ENCODE results near the gene IGSF8. TPM values are rescaled to one million over a fixed set of nuclear protein-coding genes. Genes with fewer than 3 reads are reported as not detected.

Gene IGSF8
- total RNA-seq, 6 experiments from 2014 or later, result 9.6 to 12.9 (median 11.2) TPM

GRCh38 chr1:160045653-160046052 is 52.8 kb downstream of the IGSF8 start:
- Mint-ChIP-seq H3K27ac (no peak overlapping the region), H3K9me3 (no peaks in the 10 kb centered on the region), H3K4me1 (ENCODE audit: low read depth) (peaks cover 15% of the 10 kb centered on the region), H3K4me3 (no peak overlapping the region), H3K27me3 (ENCODE audit: insufficient read depth) (peaks cover 22% of the 10 kb centered on the region), H3K36me3 (ENCODE audit: low read depth) (no peaks in the 10 kb centered on the region)
- TF ChIP-seq, protein P1, sequence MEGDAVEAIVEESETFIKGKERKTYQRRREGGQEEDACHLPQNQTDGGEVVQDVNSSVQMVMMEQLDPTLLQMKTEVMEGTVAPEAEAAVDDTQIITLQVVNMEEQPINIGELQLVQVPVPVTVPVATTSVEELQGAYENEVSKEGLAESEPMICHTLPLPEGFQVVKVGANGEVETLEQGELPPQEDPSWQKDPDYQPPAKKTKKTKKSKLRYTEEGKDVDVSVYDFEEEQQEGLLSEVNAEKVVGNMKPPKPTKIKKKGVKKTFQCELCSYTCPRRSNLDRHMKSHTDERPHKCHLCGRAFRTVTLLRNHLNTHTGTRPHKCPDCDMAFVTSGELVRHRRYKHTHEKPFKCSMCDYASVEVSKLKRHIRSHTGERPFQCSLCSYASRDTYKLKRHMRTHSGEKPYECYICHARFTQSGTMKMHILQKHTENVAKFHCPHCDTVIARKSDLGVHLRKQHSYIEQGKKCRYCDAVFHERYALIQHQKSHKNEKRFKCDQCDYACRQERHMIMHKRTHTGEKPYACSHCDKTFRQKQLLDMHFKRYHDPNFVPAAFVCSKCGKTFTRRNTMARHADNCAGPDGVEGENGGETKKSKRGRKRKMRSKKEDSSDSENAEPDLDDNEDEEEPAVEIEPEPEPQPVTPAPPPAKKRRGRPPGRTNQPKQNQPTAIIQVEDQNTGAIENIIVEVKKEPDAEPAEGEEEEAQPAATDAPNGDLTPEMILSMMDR (IDR thresholded peaks at IDR 0.05), result no peak
- DNase-seq, result no peak

DNA sequence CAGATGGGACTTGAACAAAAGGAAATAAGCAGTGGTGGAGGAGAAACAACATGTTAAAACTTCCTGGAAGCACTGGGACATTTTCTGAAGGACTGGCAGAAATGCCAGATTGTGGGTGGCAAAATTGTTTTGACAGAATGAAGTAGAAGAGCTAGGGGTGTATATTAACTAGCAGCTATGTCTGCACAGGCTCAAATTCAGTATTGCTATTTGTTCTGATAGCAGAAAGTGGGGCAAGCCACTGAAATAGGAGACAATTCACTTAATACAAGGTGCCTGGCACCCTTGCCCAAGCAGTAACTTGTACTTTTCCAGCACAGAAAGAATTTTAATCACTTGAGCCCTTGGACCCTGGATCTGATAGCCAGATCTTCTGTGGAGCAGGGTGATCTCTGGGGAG is 54.9 kb downstream of the IGSF8 start:
- H3K4me1 Mint-ChIP-seq (ENCODE audit: low read depth), result peaks cover 11% of the 10 kb centered on the region
- H3K9me3 Mint-ChIP-seq, result no peaks in the 10 kb centered on the region
- TF ChIP-seq, protein P1 (IDR thresholded peaks at IDR 0.05), result no peak
- H3K27ac Mint-ChIP-seq, result no peak overlapping the region
- H3K4me3 Mint-ChIP-seq, result no peak overlapping the region
- no peaks in the 10 kb centered on the region for H3K36me3 Mint-ChIP-seq (ENCODE audit: low read depth)
- H3K27me3 Mint-ChIP-seq (ENCODE audit: insufficient read depth), result peaks cover 26% of the 10 kb centered on the region
- no peak for DNase-seq

Other genes starting within 250 kb of the IGSF8 start
- not detected for gene VSIG8, start 236.0 kb downstream of the IGSF8 start, total RNA-seq (2021; fragmentation: NEBNext Ultra II Directional; extraction: Animal tissue kit (Norgen Biotek cat#: 25700))
- gene CFAP45, start 198.5 kb downstream of the IGSF8 start, total RNA-seq (2021; fragmentation: NEBNext Ultra II Directional; extraction: Animal tissue kit (Norgen Biotek cat#: 25700)), result 1 to 10 TPM in 4 of 6 experiments, under 1 TPM in 2; 0.94 to 2.5 (median 1.2) TPM
- 100 to 1,000 TPM; 560 to 914 (median 815) TPM for gene TAGLN2, start 173.1 kb downstream of the IGSF8 start, total RNA-seq (2021; fragmentation: NEBNext Ultra II Directional; extraction: Animal tissue kit (Norgen Biotek cat#: 25700))
- gene IGSF9, start 153.0 kb downstream of the IGSF8 start, total RNA-seq (2021; fragmentation: NEBNext Ultra II Directional; extraction: Animal tissue kit (Norgen Biotek cat#: 25700)), result not detected
- under 1 TPM in 3 of 6 experiments, not detected in 3; 0.41 to 0.51 (median 0.46) TPM for gene SLAMF9, start 144.4 kb downstream of the IGSF8 start, total RNA-seq (2021; fragmentation: NEBNext Ultra II Directional; extraction: Animal tissue kit (Norgen Biotek cat#: 25700))
- gene PIGM, start 66.6 kb downstream of the IGSF8 start, total RNA-seq (2021; fragmentation: NEBNext Ultra II Directional; extraction: Animal tissue kit (Norgen Biotek cat#: 25700)), result 1 to 10 TPM; 6.7 to 8.4 (median 7.7) TPM
- not detected for gene KCNJ10, start 28.5 kb downstream of the IGSF8 start, total RNA-seq (2021; fragmentation: NEBNext Ultra II Directional; extraction: Animal tissue kit (Norgen Biotek cat#: 25700))
- not detected for gene KCNJ9, start 17.1 kb downstream of the IGSF8 start, total RNA-seq (2021; fragmentation: NEBNext Ultra II Directional; extraction: Animal tissue kit (Norgen Biotek cat#: 25700))
- gene ATP1A2, start 17.1 kb upstream of the IGSF8 start, total RNA-seq (2021; fragmentation: NEBNext Ultra II Directional; extraction: Animal tissue kit (Norgen Biotek cat#: 25700)), result under 1 TPM in 5 of 6 experiments, not detected in 1; 0.09 to 0.17 (median 0.14) TPM
- not detected for gene ATP1A4, start 53.0 kb upstream of the IGSF8 start, total RNA-seq (2021; fragmentation: NEBNext Ultra II Directional; extraction: Animal tissue kit (Norgen Biotek cat#: 25700))
- under 1 TPM in 3 of 6 experiments, not detected in 3; 0.14 to 0.35 (median 0.19) TPM for gene CASQ1, start 92.0 kb upstream of the IGSF8 start, total RNA-seq (2021; fragmentation: NEBNext Ultra II Directional; extraction: Animal tissue kit (Norgen Biotek cat#: 25700))
- gene PEA15, start 106.8 kb upstream of the IGSF8 start, total RNA-seq (2021; fragmentation: NEBNext Ultra II Directional; extraction: Animal tissue kit (Norgen Biotek cat#: 25700)), result 100 to 1,000 TPM; 448 to 538 (median 470) TPM
- 10 to 100 TPM; 65.9 to 73.0 (median 70.1) TPM for gene DCAF8, start 163.9 kb upstream of the IGSF8 start, total RNA-seq (2021; fragmentation: NEBNext Ultra II Directional; extraction: Animal tissue kit (Norgen Biotek cat#: 25700))
- gene PEX19, start 186.5 kb upstream of the IGSF8 start, total RNA-seq (2021; fragmentation: NEBNext Ultra II Directional; extraction: Animal tissue kit (Norgen Biotek cat#: 25700)), result 10 to 100 TPM; 65.2 to 74.3 (median 70.5) TPM
- 100 to 1,000 TPM; 218 to 257 (median 249) TPM for gene COPA, start 244.6 kb upstream of the IGSF8 start, total RNA-seq (2021; fragmentation: NEBNext Ultra II Directional; extraction: Animal tissue kit (Norgen Biotek cat#: 25700))
- gene NCSTN, start 244.8 kb upstream of the IGSF8 start, total RNA-seq (2021; fragmentation: NEBNext Ultra II Directional; extraction: Animal tissue kit (Norgen Biotek cat#: 25700)), result 100 to 1,000 TPM; 133 to 154 (median 145) TPM